Measurements from ENCODE around the gene LMX1B.

DNA sequence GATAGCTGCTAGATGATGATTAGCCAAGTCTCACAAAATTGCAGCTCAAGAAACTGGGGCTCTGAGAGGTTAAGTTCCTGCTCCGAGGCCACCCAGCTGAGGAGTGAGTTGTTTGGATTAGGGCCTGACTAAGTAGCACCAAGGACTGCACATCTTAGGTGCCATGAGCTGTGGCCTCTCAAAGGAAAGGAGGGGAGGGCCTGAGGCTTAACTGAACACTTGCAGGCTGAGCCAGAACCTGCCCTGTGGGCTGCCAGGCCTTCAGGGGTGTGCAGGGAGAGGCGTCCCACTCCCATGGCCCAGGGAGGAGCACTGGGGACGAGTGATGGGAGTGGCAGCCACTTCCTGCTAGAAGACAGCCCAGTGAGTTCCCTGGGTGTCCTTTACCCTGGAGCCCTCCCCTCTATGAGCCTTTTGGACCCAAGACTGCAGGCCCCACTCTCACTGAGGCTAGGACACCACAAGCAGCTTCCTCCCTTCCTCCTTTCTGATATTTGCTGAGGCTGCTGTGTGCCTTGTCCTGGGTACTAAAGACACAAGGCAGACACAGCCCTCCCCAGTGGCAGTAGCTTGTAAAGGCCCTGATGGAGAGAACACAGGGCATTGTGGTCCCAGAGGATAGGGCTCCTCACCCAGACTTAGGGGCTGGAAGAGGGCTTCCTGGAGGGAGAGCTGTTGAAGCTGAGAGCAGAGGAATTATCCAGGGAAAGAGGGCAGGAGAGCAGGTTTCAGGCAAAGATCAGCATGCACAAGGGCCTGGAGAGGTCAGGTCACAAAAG lies 22.1 kb downstream of the LMX1B start:
- TF ChIP-seq, protein P1, sequence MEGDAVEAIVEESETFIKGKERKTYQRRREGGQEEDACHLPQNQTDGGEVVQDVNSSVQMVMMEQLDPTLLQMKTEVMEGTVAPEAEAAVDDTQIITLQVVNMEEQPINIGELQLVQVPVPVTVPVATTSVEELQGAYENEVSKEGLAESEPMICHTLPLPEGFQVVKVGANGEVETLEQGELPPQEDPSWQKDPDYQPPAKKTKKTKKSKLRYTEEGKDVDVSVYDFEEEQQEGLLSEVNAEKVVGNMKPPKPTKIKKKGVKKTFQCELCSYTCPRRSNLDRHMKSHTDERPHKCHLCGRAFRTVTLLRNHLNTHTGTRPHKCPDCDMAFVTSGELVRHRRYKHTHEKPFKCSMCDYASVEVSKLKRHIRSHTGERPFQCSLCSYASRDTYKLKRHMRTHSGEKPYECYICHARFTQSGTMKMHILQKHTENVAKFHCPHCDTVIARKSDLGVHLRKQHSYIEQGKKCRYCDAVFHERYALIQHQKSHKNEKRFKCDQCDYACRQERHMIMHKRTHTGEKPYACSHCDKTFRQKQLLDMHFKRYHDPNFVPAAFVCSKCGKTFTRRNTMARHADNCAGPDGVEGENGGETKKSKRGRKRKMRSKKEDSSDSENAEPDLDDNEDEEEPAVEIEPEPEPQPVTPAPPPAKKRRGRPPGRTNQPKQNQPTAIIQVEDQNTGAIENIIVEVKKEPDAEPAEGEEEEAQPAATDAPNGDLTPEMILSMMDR (conservative IDR thresholded peaks at IDR 0.05), result no peak
- no peak for TF ChIP-seq ZFX (IDR thresholded peaks at IDR 0.05)

All from C4-2B (cell line).